ENCODE results near the gene NFS1.

NFS1 gene

DNA sequence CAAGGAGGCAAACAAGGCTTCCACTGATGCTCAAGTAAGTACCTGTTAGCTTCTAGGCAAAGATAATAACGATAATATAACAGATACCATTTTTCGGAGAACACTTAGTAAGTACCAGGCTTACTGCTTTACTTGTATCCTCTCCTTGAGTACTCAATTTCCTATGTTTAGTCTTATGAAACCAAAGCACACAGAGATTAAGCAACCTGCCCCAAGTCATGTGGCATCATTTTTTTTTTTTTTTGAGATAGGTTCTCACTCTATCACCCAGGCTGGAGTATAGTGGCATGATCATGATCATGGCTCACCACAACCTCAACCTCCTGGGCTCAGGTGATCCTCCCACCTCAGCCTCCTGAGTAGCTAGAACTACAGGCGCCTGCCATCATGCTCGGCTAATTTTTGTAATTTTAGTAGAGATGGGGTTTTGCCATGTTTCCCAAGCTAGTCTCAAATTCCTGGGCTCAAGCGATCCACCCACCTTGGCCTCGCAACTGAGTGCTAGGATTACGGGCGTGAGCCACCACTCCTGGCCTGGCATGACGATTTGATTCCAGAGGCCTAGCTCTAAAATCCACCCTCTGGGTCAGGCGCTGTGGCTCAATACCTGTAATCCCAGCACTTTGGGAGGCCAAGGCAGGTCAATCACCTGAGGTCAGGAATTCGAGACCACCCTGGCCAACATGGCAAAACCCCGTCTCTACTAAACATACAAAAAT, 69.6 kb downstream of the NFS1 start:
- H3F3A ChIP-seq (ENCODE audit: insufficient read depth, low read length): no peaks in the 10 kb centered on the region
- H3K27me3 ChIP-seq (ENCODE audit: insufficient read depth, low read length): no peaks in the 10 kb centered on the region
- H3K4me1 ChIP-seq (ENCODE audit: insufficient read depth, low read length, severe bottlenecking): no peaks in the 10 kb centered on the region
- H2AFZ ChIP-seq (ENCODE audit: low read length): no peak overlapping the region
- H3K9me2 ChIP-seq (ENCODE audit: low read depth, low read length): no peaks in the 10 kb centered on the region
- no peaks in the 10 kb centered on the region for H3K79me2 ChIP-seq (ENCODE audit: insufficient read depth, low read length)
- H3K4me2 ChIP-seq (ENCODE audit: low read length): no peak overlapping the region
- no peak overlapping the region for H3K4me3 ChIP-seq (ENCODE audit: low read depth, low read length, poor library complexity, severe bottlenecking)
- H4K20me1 ChIP-seq (ENCODE audit: insufficient read depth, low read length): no peaks in the 10 kb centered on the region
- no peaks in the 10 kb centered on the region for H3K9me3 ChIP-seq (ENCODE audit: low read length)
- H3K36me3 ChIP-seq (ENCODE audit: insufficient read depth, low read length): peaks cover 79% of the 10 kb centered on the region
- TF ChIP-seq EZH2 (IDR thresholded peaks at IDR 0.05; ENCODE audit: borderline replicate concordance, low read length): no peak
- no peak for TF ChIP-seq CTCF (IDR thresholded peaks at IDR 0.05; ENCODE audit: low read length)
- H3K9ac ChIP-seq (ENCODE audit: low read length): no peak overlapping the region
- H3K27ac ChIP-seq (ENCODE audit: low read depth, low read length, poor library complexity, severe bottlenecking): no peak overlapping the region

DNA sequence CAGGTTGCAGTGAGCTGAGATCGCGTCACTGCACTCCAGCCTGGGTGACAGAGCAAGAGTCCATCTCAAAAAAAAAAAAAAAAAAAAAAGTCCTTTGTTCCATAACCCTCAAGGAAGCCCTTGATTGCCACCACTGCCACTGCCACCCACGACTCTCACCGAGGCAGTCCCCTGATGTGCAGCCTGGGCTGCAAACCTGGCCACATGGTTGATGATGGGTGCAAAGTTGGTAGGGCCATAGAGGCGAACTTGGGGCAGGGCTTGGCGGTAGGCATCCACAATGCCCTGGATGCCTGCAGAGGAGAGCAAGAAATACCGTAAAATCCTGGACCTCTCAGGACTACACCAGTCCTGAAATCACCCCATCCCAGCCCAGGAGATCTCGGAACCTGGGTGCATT, 72.0 kb downstream of the NFS1 start:
- Histone ChIP-seq H3K27me3 (ENCODE audit: insufficient read depth, low read length) (no peaks in the 10 kb centered on the region), H3K9me3 (ENCODE audit: low read length) (no peaks in the 10 kb centered on the region), H3K36me3 (ENCODE audit: insufficient read depth, low read length) (peaks cover 73% of the 10 kb centered on the region), H3K4me2 (ENCODE audit: low read length) (no peak overlapping the region), H3K9ac (ENCODE audit: low read length) (no peak overlapping the region), H3K27ac (ENCODE audit: low read depth, low read length, poor library complexity, severe bottlenecking) (no peak overlapping the region), H4K20me1 (ENCODE audit: insufficient read depth, low read length) (no peaks in the 10 kb centered on the region), H2AFZ (ENCODE audit: low read length) (no peak overlapping the region), H3K4me1 (ENCODE audit: insufficient read depth, low read length, severe bottlenecking) (no peaks in the 10 kb centered on the region), H3K4me3 (ENCODE audit: low read depth, low read length, poor library complexity, severe bottlenecking) (no peak overlapping the region), H3F3A (ENCODE audit: insufficient read depth, low read length) (no peaks in the 10 kb centered on the region), H3K9me2 (ENCODE audit: low read depth, low read length) (no peaks in the 10 kb centered on the region), H3K79me2 (ENCODE audit: insufficient read depth, low read length) (no peaks in the 10 kb centered on the region)
- TF ChIP-seq EZH2 (IDR thresholded peaks at IDR 0.05; ENCODE audit: borderline replicate concordance, low read length) (no peak), CTCF (IDR thresholded peaks at IDR 0.05; ENCODE audit: low read length) (no peak)

DNA sequence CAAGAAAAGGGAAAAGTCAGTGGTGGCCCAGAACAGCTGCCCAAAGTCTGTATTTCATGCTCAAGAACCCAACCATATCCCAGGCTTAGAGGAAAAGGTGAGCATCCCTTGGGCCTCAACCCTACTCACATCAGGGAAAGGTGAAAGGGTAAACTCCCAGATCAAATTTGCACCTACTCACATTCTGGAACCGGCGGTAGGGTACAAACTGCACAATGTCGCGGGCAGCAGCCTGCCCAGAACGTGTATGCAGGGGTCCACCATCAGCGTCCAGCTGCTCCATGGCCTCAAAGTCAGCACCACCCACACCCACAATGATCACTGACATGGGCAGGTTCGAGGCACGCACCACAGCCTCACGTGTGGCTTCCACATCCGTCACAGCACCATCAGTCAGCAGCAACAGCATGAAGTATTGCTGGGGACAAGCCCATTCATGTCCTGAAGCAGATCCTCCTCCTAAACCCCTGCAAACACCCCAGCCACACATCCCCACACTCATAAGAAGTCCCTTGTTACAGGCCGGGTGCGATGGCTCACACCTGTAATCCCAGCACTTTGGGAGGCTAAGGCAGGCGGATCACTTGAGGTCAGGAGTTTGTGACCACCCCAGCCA, 72.7 kb downstream of the NFS1 start:
- H3K79me2 ChIP-seq (ENCODE audit: insufficient read depth, low read length): no peaks in the 10 kb centered on the region
- no peak overlapping the region for H3K27ac ChIP-seq (ENCODE audit: low read depth, low read length, poor library complexity, severe bottlenecking)
- no peak for TF ChIP-seq EZH2 (IDR thresholded peaks at IDR 0.05; ENCODE audit: borderline replicate concordance, low read length)
- no peak for TF ChIP-seq CTCF (IDR thresholded peaks at IDR 0.05; ENCODE audit: low read length)
- peaks cover 67% of the 10 kb centered on the region for H3K36me3 ChIP-seq (ENCODE audit: insufficient read depth, low read length)
- H3K9me3 ChIP-seq (ENCODE audit: low read length): no peaks in the 10 kb centered on the region
- no peaks in the 10 kb centered on the region for H3K27me3 ChIP-seq (ENCODE audit: insufficient read depth, low read length)
- H3K4me3 ChIP-seq (ENCODE audit: low read depth, low read length, poor library complexity, severe bottlenecking): no peak overlapping the region
- H3K9ac ChIP-seq (ENCODE audit: low read length): no peak overlapping the region
- H3K9me2 ChIP-seq (ENCODE audit: low read depth, low read length): no peaks in the 10 kb centered on the region
- H3F3A ChIP-seq (ENCODE audit: insufficient read depth, low read length): no peaks in the 10 kb centered on the region
- H4K20me1 ChIP-seq (ENCODE audit: insufficient read depth, low read length): no peaks in the 10 kb centered on the region
- no peak overlapping the region for H3K4me2 ChIP-seq (ENCODE audit: low read length)
- no peaks in the 10 kb centered on the region for H3K4me1 ChIP-seq (ENCODE audit: insufficient read depth, low read length, severe bottlenecking)
- no peak overlapping the region for H2AFZ ChIP-seq (ENCODE audit: low read length)
